CD4-positive, alpha-beta T cell treated with Interleukin-17A for 1 hour (primary cell): ENCODE results near the gene MAGEA12.
"Not testable (repeated sequence)": the region's sequence is repeated elsewhere in the genome, so short reads cannot be mapped to it uniquely, and the experiment has no call there.

ENCODE experiments used
- DNase-seq: peaks from one replicate; pipeline ENCODE4 v3.0.0-alpha.2; 2020

MAGEA12 gene

GRCh38 chrX:152766562-152766961, 33.0 kb downstream of the MAGEA12 start:
- DNase-seq = not testable (repeated sequence)

GRCh38 chrX:152769549-152770289, 36.2 kb downstream of the MAGEA12 start, which contains the start of gene MAGEA6:
Gene MAGEA6, minus strand, starts transcription at chrX:152769689. Its CDS starts 2,039 bp downstream, at chrX:152767650.
- DNase-seq = not testable (repeated sequence)

GRCh38 chrX:152787062-152787461, 53.5 kb downstream of the MAGEA12 start:
- not testable (repeated sequence) for DNase-seq
